DMS153 treated with DMSO at 0.1 percent for 48 hours (cell line): ENCODE measurements around the gene SHE.
"Not testable (repeated sequence)": the region's sequence is repeated elsewhere in the genome, so short reads cannot be mapped to it uniquely, and the experiment has no call there.

Experiments
- DNase-seq: peaks from one replicate; lab custom pipeline; 2025; ENCODE audit not compliant: unreplicated experiment; lab: John Stamatoyannopoulos, UW

The SHE gene

GRCh38 chr1:154517661-154518060 lies 15.4 kb upstream of the SHE start:
- DNase-seq, result no peak

DNA sequence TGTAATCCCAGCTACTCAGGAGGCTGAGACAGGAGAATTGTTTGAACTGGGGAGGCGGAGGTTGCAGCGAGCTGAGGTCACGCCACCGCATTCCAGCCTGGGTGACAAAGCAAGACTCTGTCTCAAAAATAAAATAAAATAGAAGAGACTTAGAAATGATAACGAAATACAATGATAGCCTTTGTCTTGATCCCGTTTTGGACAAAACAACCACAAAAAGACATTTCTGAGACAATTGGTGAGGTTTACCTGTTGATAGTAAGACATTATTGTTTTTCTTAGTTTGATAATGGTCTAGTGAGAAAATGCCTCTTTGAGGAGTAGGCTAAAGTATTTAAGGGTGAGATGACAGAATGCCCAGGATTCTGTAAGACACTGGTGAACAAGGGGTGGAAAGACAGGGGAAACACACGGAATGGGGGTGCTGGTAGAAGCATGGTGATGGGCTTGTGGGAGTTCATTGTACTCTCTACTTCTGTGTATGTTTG lies 11.9 kb upstream of the SHE start:
- DNase-seq, result no peak

DNA sequence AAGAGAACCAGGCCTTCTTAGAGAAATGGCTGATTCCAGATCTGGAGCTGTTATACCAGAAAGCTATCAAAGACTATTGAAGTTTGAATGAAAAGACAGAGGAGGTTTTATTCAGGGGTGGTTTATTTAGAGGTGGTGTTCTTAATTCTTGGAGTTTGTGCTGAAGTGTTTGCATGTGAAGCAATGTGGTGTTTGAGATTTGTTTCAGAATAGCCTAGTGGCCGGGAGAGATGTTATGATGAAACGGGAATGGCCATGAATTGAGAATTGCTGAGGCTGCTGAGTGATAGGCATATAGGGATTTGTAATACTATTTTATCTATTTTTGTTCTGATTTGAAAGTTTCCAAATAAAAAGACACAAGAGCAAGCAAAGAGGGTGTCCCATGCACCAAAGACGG lies 10.5 kb upstream of the SHE start:
- DNase-seq, result no peak

DNA sequence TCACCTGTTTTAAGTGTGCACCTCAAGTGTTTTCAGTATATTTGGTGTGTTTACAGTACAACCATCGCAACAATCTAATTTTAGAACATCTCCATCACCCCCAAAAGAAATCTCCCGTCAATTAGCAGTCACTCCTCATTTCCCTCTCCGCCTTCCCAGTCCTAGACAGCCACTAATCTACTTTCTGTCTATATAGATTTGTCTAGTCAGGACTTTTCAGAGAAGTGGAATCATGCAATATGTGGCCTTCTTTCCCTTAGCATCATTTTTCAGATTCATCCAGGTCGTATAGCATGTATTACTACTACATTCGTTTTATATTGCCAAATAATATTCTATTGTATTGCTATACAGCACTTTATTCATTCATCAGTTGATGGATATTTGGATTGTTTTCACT lies 1.7 kb upstream of the SHE start:
- DNase-seq, result no peak

GRCh38 chr1:154502744-154503115 lies 518 bp upstream of the SHE start:
- DNase-seq, result no peak

GRCh38 chr1:154501423-154502065 lies 668 bp downstream of the SHE start:
- no peak for DNase-seq

DNA sequence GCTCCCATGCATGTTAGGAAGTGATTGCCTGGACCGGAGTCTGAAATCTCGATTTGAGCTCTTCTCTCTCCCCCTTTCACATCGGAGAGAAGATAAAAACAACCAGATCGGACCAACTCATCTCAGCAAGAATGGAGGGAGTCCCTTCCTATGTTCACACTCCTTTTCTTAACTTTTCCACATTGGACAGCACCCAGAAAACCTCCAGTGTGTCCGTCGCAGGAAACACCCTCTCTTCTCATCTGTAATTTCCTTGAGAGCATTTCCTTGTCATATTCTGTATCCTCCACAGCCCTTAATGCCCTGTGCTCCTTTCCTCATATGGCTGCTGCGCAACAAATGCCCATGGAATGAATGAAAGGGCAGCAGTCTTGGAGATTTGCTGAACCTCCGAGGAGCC lies 1.7 kb downstream of the SHE start:
- DNase-seq, result no peak

GRCh38 chr1:154499446-154499845 lies 2.8 kb downstream of the SHE start:
- no peak for DNase-seq

GRCh38 chr1:154497026-154497806 lies 5.0 kb downstream of the SHE start:
- DNase-seq, result no peak

- no peak for DNase-seq
These were observed 5.8 kb downstream of the SHE start for GRCh38 chr1:154496383-154496782.

DNA sequence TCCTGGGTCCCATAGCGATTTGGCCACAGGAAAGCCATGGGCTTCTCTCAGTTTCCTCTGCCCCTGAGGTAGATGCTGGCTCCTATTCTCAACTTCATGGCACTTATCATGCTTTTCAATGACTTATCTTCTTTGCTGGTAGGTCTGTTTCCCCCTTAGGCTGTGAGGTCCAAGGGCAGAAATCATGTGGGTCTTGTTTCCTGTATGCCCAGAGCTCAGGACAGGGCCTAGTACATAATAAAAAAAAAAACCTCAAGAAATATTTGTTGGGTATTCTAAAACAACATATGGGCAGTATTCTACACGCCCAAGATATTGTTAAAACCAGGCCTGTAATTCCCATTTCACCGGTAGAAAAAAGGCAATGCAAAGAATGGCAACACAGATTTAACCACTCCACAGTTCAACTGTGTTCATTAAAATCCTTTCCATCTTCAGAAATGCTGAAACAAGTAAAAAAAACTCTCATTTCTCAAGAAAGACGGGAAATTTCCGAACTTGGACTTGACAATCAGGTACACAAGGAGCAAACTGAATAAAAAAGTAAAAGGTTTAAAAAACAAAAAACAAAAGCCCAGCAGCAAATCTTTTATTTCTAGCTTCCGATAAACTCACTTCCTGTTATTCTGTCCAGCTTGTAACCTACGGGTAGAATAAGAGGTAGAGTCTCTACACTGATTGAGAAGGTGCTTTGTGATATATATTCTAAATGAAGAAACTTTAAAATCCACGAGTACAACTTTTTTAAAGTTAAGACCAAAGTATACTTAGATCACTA lies 6.5 kb downstream of the SHE start:
- DNase-seq, result no peak

DNA sequence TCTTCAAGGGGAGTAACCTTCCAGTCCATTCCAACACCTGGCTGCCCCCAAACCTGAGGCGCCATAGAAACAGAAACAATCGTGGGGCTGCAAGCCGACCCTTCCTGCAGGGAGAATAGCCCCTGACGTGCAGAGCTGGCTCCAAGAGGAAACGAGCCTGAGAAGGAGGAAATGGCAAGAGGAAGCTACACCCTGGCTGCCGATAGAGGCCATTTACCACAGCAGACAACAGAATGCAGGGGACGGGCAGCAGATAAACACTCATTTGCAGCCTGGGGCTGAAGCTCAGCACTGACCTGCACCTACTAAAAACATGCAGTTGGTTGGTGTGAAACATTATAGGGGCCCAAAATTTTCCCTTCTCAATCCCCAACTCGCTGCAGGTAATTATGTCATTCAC lies 8.9 kb downstream of the SHE start:
- DNase-seq, result no peak

DNA sequence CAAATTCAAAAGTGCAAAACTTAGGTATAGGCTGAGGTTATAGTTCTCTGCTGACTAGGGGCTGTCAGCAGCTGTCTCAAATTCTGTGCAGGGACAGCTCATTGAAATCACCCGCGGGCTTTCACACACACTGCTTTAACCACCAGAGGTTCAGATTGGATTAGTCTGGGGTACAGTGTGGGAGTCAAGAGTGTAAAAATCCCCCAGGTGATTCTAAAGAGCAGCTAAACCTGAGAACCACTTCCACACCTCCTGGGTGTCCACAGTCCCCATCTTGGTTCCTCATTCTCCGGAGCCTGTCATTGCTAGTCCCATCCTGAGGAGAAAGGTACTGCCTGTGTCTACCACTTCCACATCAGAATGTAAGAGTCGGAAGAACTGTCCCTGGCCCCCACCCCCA lies 10.1 kb downstream of the SHE start:
- DNase-seq, result no peak

- no peak for DNase-seq
These were observed 11.9 kb downstream of the SHE start for GRCh38 chr1:154490317-154490716.

GRCh38 chr1:154489695-154490274 lies 12.4 kb downstream of the SHE start:
- no peak for DNase-seq

GRCh38 chr1:154488922-154489321 lies 13.3 kb downstream of the SHE start:
- DNase-seq, result no peak

DNA sequence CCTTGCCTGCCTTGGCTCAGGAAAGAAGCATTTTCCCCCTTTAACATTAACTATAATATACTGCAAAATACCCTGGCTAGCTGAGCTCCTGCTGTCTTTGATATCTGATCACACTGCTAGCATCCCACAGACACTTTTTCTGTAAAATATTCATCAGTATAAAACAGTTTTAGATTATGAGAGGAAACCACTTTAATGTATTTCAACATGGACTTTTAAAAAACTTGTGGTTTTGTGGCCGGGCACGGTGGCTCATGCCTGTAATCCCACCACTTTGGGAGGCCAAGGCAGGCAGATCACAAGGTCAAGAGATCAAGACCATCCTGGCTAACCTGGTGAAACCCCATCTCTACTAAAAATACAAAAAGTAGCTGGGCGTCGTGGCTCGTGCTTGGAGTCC lies 15.5 kb downstream of the SHE start:
- not testable (repeated sequence) for DNase-seq

DNA sequence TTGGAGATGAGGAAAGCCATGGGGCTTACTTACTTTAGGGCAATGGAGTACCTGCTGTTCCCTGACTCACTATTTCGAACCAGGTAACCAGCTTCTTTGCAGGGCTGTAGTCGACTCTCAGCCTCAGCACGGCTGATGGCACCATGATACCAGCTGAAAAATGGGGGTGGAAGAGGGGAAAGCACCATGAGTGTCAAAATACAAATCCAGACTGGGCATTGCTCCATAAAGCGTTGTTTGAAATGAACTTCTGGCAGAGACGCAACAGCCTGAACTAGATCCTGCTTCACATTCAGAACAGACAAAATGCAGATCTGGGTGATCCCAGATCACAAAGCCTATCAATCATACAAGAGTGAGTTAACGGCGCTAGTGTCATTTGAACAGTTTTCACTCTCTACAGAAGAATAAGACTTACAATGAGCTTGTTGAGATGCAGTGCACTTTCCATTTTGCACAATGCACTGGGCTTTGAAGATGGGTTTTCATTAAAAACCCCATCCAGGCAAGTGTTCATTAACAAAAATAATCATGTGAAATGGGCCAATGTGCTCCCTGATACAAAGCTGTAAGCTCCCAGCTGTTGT lies 16.2 kb downstream of the SHE start:
- DNase-seq, result no peak

DNA sequence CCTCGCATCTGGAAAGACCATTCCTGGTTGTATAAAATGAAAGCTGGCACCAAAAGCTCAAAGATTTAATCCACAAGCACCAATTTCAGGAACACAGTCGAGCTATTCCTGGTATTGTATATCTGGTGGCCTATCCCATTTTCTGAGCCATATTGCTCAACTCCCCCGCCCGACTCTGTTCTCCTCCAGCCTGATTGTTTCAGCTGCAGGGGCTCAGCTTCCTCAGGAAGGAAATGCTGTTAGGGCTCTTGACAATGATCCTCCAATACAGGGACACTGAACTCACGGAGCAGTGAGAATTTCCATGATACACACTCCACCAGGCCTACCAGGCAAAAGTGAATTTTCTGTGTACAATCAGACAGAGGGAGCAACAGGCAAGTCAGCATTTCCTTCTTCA lies 17.1 kb downstream of the SHE start:
- no peak for DNase-seq

DNA sequence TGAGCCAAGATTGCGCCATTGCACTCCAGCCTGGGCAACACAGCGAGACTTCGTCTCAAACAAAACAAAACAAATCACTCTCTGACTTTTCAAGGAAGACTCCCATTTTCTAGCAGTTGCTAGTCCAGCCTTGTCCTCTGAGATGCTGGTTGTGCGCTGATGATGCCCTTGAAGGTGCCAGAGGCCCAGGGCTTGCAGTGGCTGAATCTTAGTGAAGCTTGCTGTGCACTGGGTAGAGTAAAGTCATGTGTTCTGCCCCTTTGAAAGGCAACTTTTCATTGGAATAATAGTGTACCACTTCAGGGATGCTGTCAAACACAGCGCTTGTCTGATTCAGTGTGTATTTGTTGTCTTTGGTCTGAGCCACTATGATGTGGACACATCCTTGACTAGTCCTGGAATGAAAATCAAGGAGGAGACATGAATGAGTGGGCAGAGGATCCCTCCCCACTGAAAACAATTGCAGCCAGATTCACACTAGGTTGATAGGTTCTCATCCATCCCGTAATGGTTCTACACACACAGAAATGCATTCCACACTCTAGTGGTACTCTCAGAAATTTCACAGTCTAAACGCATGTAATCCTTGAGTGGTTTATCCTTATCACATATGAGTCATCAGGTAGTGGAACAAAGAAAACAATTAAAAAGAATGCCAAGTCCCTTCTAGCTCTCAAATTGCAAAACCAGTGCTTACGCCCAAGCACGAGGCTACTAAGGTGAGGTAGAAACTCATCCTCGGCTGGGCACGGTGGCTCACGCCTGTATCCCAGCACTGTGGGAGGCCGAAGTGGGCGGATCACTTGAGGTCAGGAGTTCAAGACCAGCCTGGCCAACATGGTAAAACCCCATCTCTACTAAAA lies 18.0 kb downstream of the SHE start:
- DNase-seq, result no peak
